ENCODE data around the gene ATP9B.

The ATP9B gene

DNA sequence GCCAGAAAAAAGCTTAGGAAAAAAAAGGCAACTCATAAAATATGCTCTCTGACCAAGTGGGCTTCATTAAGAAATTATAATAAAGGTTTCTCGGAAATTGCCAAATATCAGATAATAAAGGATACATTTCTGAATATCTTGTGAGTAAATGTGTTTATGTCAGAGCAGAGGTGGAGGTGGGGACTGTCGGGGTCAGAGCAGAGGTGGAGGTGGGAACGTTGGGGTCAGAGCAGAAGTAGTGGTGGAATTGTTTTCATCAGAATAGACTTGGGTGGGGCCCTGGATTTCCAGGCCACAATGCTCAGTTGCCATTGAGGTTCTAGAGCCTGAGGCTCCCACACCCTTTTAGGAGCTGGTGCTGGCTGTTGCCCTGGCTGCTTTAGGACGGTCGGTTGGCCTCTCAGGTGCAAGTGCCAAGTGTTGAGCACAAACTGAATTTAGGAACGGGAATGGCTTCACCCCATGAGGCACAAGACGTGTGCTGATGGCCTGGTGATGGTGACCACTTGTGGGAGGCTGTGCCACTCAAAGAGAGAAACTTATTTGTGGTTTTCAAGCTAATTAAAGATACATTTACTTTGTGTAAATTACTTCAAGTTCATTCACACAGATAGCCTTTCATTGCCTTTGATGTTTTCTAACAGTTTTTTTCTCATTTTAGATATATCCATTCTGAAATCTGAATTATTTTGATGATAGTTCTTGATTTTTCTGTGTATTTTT is 131.5 kb downstream of the ATP9B start:
- TF ChIP-seq, protein P1, sequence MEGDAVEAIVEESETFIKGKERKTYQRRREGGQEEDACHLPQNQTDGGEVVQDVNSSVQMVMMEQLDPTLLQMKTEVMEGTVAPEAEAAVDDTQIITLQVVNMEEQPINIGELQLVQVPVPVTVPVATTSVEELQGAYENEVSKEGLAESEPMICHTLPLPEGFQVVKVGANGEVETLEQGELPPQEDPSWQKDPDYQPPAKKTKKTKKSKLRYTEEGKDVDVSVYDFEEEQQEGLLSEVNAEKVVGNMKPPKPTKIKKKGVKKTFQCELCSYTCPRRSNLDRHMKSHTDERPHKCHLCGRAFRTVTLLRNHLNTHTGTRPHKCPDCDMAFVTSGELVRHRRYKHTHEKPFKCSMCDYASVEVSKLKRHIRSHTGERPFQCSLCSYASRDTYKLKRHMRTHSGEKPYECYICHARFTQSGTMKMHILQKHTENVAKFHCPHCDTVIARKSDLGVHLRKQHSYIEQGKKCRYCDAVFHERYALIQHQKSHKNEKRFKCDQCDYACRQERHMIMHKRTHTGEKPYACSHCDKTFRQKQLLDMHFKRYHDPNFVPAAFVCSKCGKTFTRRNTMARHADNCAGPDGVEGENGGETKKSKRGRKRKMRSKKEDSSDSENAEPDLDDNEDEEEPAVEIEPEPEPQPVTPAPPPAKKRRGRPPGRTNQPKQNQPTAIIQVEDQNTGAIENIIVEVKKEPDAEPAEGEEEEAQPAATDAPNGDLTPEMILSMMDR (IDR thresholded peaks at IDR 0.05; ENCODE audit: low read depth, low read length): no peak
- no peak overlapping the region for H3K4me3 ChIP-seq (ENCODE audit: low read depth, low read length)
- H3K36me3 ChIP-seq: no peaks in the 10 kb centered on the region
- no peak overlapping the region for H3K27ac ChIP-seq
- H3K27me3 ChIP-seq (ENCODE audit: insufficient read depth, low read depth, severe bottlenecking): no peaks in the 10 kb centered on the region
- H3K9me3 ChIP-seq (ENCODE audit: severe bottlenecking): no peaks in the 10 kb centered on the region
- no peak for DNase-seq

DNA sequence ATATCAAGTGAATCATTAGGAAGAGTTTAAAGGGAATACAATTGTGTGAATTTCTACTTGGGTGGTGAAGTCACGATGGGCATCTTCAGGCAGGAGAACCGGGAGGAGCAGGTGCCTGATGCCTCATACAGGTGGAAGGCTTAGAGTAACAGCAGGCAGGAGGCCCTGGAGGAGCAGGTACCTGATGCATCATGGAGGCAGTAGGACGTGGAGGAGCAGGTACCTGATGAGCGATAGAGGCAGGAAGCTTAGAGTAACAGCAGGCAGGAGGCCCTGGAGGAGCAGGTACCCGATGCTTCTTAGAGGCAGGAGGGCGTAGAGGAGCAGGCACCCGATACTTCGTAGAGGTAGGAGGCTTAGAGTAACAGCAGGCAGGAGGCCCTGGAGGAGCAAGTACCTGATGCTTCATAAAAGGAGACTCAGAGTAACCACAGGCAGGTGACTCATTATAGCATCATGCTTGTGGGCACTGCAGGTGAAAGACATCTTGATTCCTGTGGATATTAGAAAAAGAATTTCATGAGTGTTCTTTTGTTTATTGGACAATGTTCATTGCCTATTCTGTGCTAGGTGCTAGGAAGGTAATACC is 133.9 kb downstream of the ATP9B start:
- Histone ChIP-seq H3K4me3 (ENCODE audit: low read depth, low read length) (no peak overlapping the region), H3K36me3 (peaks cover 8% of the 10 kb centered on the region), H3K27me3 (ENCODE audit: insufficient read depth, low read depth, severe bottlenecking) (no peaks in the 10 kb centered on the region), H3K27ac (no peak overlapping the region), H3K9me3 (ENCODE audit: severe bottlenecking) (no peaks in the 10 kb centered on the region)
- TF ChIP-seq, protein P1 (IDR thresholded peaks at IDR 0.05; ENCODE audit: low read depth, low read length): no peak
- no peak for DNase-seq

DNA sequence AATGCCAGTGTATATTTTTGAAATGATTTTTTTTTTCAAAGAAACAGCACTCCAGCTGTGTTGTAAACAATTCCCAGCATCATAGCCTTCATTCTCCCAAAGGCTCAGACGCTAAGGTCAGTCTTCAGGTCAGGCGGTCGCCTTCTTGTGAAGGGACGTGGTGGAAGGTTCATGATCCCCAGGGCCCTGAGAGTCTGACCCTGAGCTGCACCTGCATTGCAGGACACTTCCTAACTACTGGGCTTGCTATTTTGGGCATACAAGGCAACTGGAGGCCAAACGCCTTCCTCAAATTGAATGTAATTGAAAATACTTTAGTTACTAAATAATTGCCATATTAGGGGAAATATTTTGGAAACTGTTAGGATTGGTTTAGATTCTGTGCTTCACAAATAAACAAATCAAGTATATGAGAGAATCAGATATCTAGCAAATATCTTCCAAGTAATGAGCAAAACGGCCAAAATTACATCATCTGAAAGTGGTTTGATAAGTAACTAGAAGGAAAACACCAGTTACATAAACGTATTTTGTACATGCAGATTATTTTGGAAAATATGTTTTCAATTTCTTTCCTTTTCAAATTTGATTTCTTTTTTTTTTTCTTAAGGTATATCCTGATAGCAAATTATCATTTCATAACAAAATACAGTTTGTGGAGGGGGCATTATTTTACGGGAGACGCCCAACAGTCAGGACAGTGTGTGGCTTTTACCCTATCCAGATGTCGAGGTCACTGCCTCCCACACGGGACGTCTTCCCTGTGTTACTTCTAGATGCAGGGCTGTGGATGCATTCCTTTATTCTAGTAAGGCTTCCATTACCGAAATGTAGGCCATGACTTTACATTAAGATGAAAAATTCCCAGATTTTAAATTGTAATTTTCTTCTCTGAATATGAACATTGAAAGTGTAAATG is 136.0 kb downstream of the ATP9B start:
- no peak overlapping the region for H3K4me3 ChIP-seq (ENCODE audit: low read depth, low read length)
- peaks cover 8% of the 10 kb centered on the region for H3K36me3 ChIP-seq
- no peaks in the 10 kb centered on the region for H3K9me3 ChIP-seq (ENCODE audit: severe bottlenecking)
- no peaks in the 10 kb centered on the region for H3K27me3 ChIP-seq (ENCODE audit: insufficient read depth, low read depth, severe bottlenecking)
- DNase-seq: no peak
- H3K27ac ChIP-seq: no peak overlapping the region
- TF ChIP-seq, protein P1 (IDR thresholded peaks at IDR 0.05; ENCODE audit: low read depth, low read length): no peak

DNA sequence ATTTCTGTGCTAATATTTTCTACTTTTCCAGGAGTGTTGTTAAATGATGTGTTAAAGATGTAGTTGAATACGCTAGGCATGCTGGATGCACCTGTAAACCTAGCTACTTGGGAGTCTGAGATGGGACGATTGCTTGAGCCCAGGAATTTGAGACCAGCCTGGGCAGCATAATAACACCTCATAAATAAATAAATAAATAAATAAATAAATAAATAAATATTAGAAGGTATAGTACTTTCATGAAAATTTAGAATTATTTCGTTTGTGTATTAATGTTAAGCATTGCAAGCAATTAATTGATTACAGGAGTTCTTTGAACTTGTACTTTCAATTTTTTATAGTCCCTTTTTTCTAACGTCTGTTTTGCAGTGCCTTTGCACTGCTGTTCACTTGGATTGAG is 137.2 kb downstream of the ATP9B start:
- H3K27me3 ChIP-seq (ENCODE audit: insufficient read depth, low read depth, severe bottlenecking): no peaks in the 10 kb centered on the region
- no peak overlapping the region for H3K27ac ChIP-seq
- peaks cover 8% of the 10 kb centered on the region for H3K36me3 ChIP-seq
- TF ChIP-seq, protein P1 (IDR thresholded peaks at IDR 0.05; ENCODE audit: low read depth, low read length): no peak
- DNase-seq: no peak
- H3K4me3 ChIP-seq (ENCODE audit: low read depth, low read length): no peak overlapping the region
- H3K9me3 ChIP-seq (ENCODE audit: severe bottlenecking): no peaks in the 10 kb centered on the region

DNA sequence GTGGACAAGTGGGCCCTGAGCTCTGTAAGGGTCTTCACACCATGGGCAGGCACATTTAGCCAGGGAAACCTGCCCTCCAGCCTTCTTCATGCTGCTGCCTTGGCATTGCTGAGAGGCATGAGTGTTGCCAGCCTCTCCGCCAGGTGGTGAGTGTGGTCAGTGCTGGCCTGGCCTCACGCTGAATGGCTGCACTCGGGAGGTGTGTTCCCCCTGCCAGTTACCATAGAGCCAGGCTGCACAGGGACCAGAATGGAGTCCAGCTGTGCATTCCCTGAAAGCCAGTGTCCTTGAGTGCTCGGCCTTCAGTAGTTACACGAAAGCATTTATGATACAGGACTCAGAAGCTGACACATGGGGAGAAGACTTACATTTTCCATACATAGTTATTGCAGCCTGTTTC is 139.7 kb downstream of the ATP9B start:
- no peaks in the 10 kb centered on the region for H3K27me3 ChIP-seq (ENCODE audit: insufficient read depth, low read depth, severe bottlenecking)
- TF ChIP-seq, protein P1 (IDR thresholded peaks at IDR 0.05; ENCODE audit: low read depth, low read length): no peak
- peaks cover 8% of the 10 kb centered on the region for H3K36me3 ChIP-seq
- no peak for DNase-seq
- H3K9me3 ChIP-seq (ENCODE audit: severe bottlenecking): no peaks in the 10 kb centered on the region
- H3K27ac ChIP-seq: no peak overlapping the region
- H3K4me3 ChIP-seq (ENCODE audit: low read depth, low read length): no peak overlapping the region

All from WERI-Rb-1 (cell line).